Keratinocyte (primary cell): Measurements from ENCODE around the gene MAGI1. TPM values are rescaled to one million over a fixed set of nuclear protein-coding genes. Genes with fewer than 3 reads are reported as not detected.

Experiments used
- DNase-seq: peaks from one replicate; pipeline ENCODE4 v3.0.0-alpha.2; 2011; ENCODE audit warnings: low read depth, missing footprints, low spot score
- FAIRE-seq: peaks from 2 replicates; lab custom pipeline; 2011; peaks lifted over from hg19 to GRCh38; lab: Jason Lieb, UNC
- H2AFZ ChIP-seq: 2 replicates; pipeline ENCODE4 v1.6.0; 2012; ENCODE audit warnings: low read length, control low read depth, inconsistent platforms; ENCODE audit not compliant: control insufficient read depth
- H3K27ac ChIP-seq: 2 replicates; pipeline ENCODE4 v1.5.1; 2011; ENCODE audit warnings: low read length; ENCODE audit not compliant: control insufficient read depth, insufficient read depth
- H3K27me3 ChIP-seq: 3 replicates; pipeline ENCODE4 v1.6.0; 2011; ENCODE audit warnings: low read length; ENCODE audit not compliant: control insufficient read depth, insufficient read depth; ENCODE audit errors: extremely low read depth
- H3K36me3 ChIP-seq, 2 experiments: 2 replicates in 1 of 2; 3 replicates in 1 of 2; pipeline ENCODE4 v1.5.1; 2011; ENCODE audit warnings: low read length in 2 of 2, mild to moderate bottlenecking in 1 of 2; ENCODE audit not compliant: control insufficient read depth in 2 of 2, insufficient read depth in 2 of 2; ENCODE audit errors: extremely low read depth in 1 of 2
- H3K4me1 ChIP-seq: 3 replicates; pipeline ENCODE4 v1.5.1; 2011; ENCODE audit warnings: low read length; ENCODE audit not compliant: control insufficient read depth, insufficient read depth; ENCODE audit errors: extremely low read depth
- H3K4me2 ChIP-seq: 3 replicates; pipeline ENCODE4 v1.6.0; 2011; ENCODE audit warnings: low read depth, low read length; ENCODE audit not compliant: control insufficient read depth, insufficient read depth; ENCODE audit errors: extremely low read depth
- H3K4me3 ChIP-seq, 3 experiments: fragments of 200-600 bp in 1 of 3; sonication (generic) in 1 of 3; 2 replicates in 2 of 3; 3 replicates in 1 of 3; pipeline ENCODE4 v1.5.1; 2011 to 2016; ENCODE audit warnings: low read length in 3 of 3, mild to moderate bottlenecking in 3 of 3, control low read depth in 2 of 3, inconsistent platforms in 1 of 3, low read depth in 1 of 3, mixed read lengths in 1 of 3, mixed run types in 1 of 3, moderate library complexity in 1 of 3; ENCODE audit not compliant: control insufficient read depth in 2 of 3, insufficient read depth in 2 of 3; ENCODE audit errors: extremely low read depth in 1 of 3
- H3K79me2 ChIP-seq: 2 replicates; pipeline ENCODE4 v1.6.0; 2012; ENCODE audit warnings: low read length; ENCODE audit not compliant: control insufficient read depth, insufficient read depth
- H3K9ac ChIP-seq: 3 replicates; pipeline ENCODE4 v1.6.0; 2011; ENCODE audit warnings: low read length; ENCODE audit not compliant: control insufficient read depth, insufficient read depth; ENCODE audit errors: extremely low read depth
- H3K9me1 ChIP-seq: 3 replicates; pipeline ENCODE4 v1.6.0; 2011; ENCODE audit warnings: low read length; ENCODE audit not compliant: control insufficient read depth, insufficient read depth; ENCODE audit errors: extremely low read depth
- H3K9me3 ChIP-seq: 2 replicates; pipeline ENCODE4 v1.5.1; 2012; ENCODE audit warnings: low read depth, low read length; ENCODE audit not compliant: control insufficient read depth
- H4K20me1 ChIP-seq: 3 replicates; pipeline ENCODE4 v1.6.0; 2011; ENCODE audit warnings: low read length; ENCODE audit not compliant: control insufficient read depth, insufficient read depth; ENCODE audit errors: extremely low read depth
- CTCF ChIP-seq, 3 experiments: IDR thresholded peaks in 1 of 3; conservative IDR thresholded peaks in 1 of 3; optimal IDR thresholded peaks in 1 of 3; 2 replicates in 2 of 3; 3 replicates in 1 of 3; pipeline versions ENCODE3 to v1.5.1; 2011; ENCODE audit warnings: low read length in 3 of 3, mild to moderate bottlenecking in 3 of 3, moderate library complexity in 2 of 3, control low read depth in 1 of 3, inconsistent platforms in 1 of 3; ENCODE audit not compliant: insufficient read depth in 2 of 3; ENCODE audit errors: extremely low read depth in 1 of 3
- EZH2 ChIP-seq: IDR thresholded peaks from one replicate; pipeline ENCODE4 v1.6.1; 2012; ENCODE audit warnings: inconsistent platforms, mild to moderate bottlenecking, low read length, moderate library complexity
- dilution Hi-C: fragments of 300-500 bp; cut with MboI; formaldehyde crosslinking; loops from one replicate; pipeline ENCODE4 v1.7.0; 2020; ENCODE audit warnings: low sequenced_read_pairs; ENCODE audit not compliant: extremely low pct_ligation_motif_present
- polyA plus RNA-seq, 5 experiments: library from polyadenylated mRNA; depleted of rRNA in 3 of 5; stranded (reverse) in 3 of 5; stranded (forward) in 1 of 5; unstranded in 1 of 5; fragments of >200 nt; gene quantifications; 1 replicate in 1 of 5; 2 replicates in 3 of 5; 3 replicates in 1 of 5; pipeline versions ENCODE4 v1.2.1 to v1.2.3, GENCODE V29; 2011 to 2012; ENCODE audit warnings: missing spikeins in 2 of 5, low read depth in 1 of 5, low replicate concordance in 1 of 5

The MAGI1 gene
- polyA plus RNA-seq, 1 donor (not counting 4 experiments of a cell fraction or from before 2014, with no cell fraction given), result 10.9 TPM

- Histone ChIP-seq H3K4me2 (no peak overlapping the region), H3K4me1 (no peaks in the 10 kb centered on the region), H3K9me1 (peaks cover 2% of the 10 kb centered on the region), H3K9me3 (no peaks in the 10 kb centered on the region), H3K36me3 (no peaks in the 10 kb centered on the region), H3K27ac (no peak overlapping the region), H4K20me1 (no peaks in the 10 kb centered on the region), H3K27me3 (no peaks in the 10 kb centered on the region), H3K9ac (no peak overlapping the region), H3K4me3 (no peak overlapping the region), H2AFZ (no peak overlapping the region), H3K79me2 (no peaks in the 10 kb centered on the region)
- TF ChIP-seq EZH2, result no peak
- TF ChIP-seq CTCF (optimal IDR thresholded peaks at IDR 0.05 in 1 of 3, IDR thresholded peaks at IDR 0.05 in 1 of 3, conservative IDR thresholded peaks at IDR 0.05 in 1 of 3; ENCODE audit: extremely low read depth in 1 of 3, insufficient read depth in 2 of 3, low read length in 3 of 3), result no peak
- FAIRE-seq, result no peak
- dilution Hi-C loops, result no loop called here
- DNase-seq, result no peak
Observed at GRCh38 chr3:65816208-65816607, 222.5 kb downstream of the MAGI1 start.

GRCh38 chr3:65814845-65815578 is 223.7 kb downstream of the MAGI1 start:
- Histone ChIP-seq H3K9me3 (no peaks in the 10 kb centered on the region), H3K36me3 (no peaks in the 10 kb centered on the region), H3K4me2 (no peak overlapping the region), H3K9me1 (peaks cover 2% of the 10 kb centered on the region), H3K4me1 (no peaks in the 10 kb centered on the region), H4K20me1 (no peaks in the 10 kb centered on the region), H3K4me3 (no peak overlapping the region), H3K27ac (no peak overlapping the region), H3K9ac (no peak overlapping the region), H3K79me2 (no peaks in the 10 kb centered on the region), H3K27me3 (no peaks in the 10 kb centered on the region), H2AFZ (no peak overlapping the region)
- FAIRE-seq (no peak), DNase-seq (no peak)
- no peak for TF ChIP-seq CTCF (optimal IDR thresholded peaks at IDR 0.05 in 1 of 3, IDR thresholded peaks at IDR 0.05 in 1 of 3, conservative IDR thresholded peaks at IDR 0.05 in 1 of 3; ENCODE audit: extremely low read depth in 1 of 3, insufficient read depth in 2 of 3, low read length in 3 of 3)
- dilution Hi-C loops, result no loop called here
